DND-41 (cell line): ENCODE measurements around the gene PHACTR3.

ENCODE experiments used
- ATAC-seq: fragments of 200-7000 bp; cut with Tn5 transposase; 3 replicates; pipeline ENCODE4 v1.9.1; 2021; ENCODE audit warnings: low read depth; ENCODE audit not compliant: insufficient read depth
- DNase-seq: peaks from one replicate; pipeline ENCODE4 v3.0.0-alpha.2; 2020
- H2AFZ ChIP-seq: 2 replicates; pipeline ENCODE4 v1.6.0; 2012; ENCODE audit warnings: low read depth, low read length
- H3K27ac ChIP-seq: 2 replicates; pipeline ENCODE4 v1.5.1; 2012; ENCODE audit warnings: low read length, inconsistent platforms
- H3K27me3 ChIP-seq: fragments of 200-600 bp; sonication (generic); 2 replicates; pipeline ENCODE4 v1.6.0; 2012; ENCODE audit warnings: low read length, mild to moderate bottlenecking, inconsistent platforms; ENCODE audit not compliant: insufficient read depth, poor library complexity
- H3K36me3 ChIP-seq: 2 replicates; pipeline ENCODE4 v1.5.1; 2012; ENCODE audit warnings: low read length, inconsistent platforms; ENCODE audit not compliant: insufficient read depth
- H3K4me1 ChIP-seq: 2 replicates; pipeline ENCODE4 v1.5.1; 2012; ENCODE audit warnings: mild to moderate bottlenecking, low read length; ENCODE audit not compliant: insufficient read depth
- H3K4me2 ChIP-seq: 2 replicates; pipeline ENCODE4 v1.6.0; 2012; ENCODE audit warnings: mild to moderate bottlenecking, moderate library complexity, low read length, inconsistent platforms; ENCODE audit not compliant: insufficient read depth
- H3K4me3 ChIP-seq, 2 experiments: fragments of 200-600 bp in 1 of 2; shearing (Covaris generic) in 1 of 2; 2 replicates each; pipeline ENCODE4 v1.5.1; 2012 to 2016; ENCODE audit warnings: inconsistent platforms in 2 of 2, low read length in 2 of 2, mild to moderate bottlenecking in 2 of 2, low read depth in 1 of 2, moderate library complexity in 1 of 2
- H3K79me2 ChIP-seq: 2 replicates; pipeline ENCODE4 v1.6.0; 2012; ENCODE audit warnings: low read length, inconsistent platforms; ENCODE audit not compliant: insufficient read depth
- H3K9ac ChIP-seq: 2 replicates; pipeline ENCODE4 v1.6.0; 2012; ENCODE audit warnings: low read depth, mild to moderate bottlenecking, inconsistent platforms, low read length, moderate library complexity
- H3K9me3 ChIP-seq: 2 replicates; pipeline ENCODE4 v1.5.1; 2012; ENCODE audit warnings: low read length, moderate library complexity, mild to moderate bottlenecking, inconsistent platforms; ENCODE audit not compliant: insufficient read depth, severe bottlenecking
- H4K20me1 ChIP-seq: 2 replicates; pipeline ENCODE4 v1.6.0; 2012; ENCODE audit warnings: low read length; ENCODE audit not compliant: insufficient read depth
- CTCF ChIP-seq: IDR thresholded peaks from 2 replicates; pipeline ENCODE4 v1.5.1; 2012; ENCODE audit warnings: borderline replicate concordance, low read length, moderate library complexity, mild to moderate bottlenecking; ENCODE audit not compliant: poor library complexity, severe bottlenecking; ENCODE audit errors: extremely low read depth
- EZH2 ChIP-seq: IDR thresholded peaks from 3 replicates; pipeline ENCODE4 v1.6.1; 2012; ENCODE audit warnings: borderline replicate concordance, low read depth, mild to moderate bottlenecking, moderate library complexity, low read length, inconsistent platforms; ENCODE audit not compliant: severe bottlenecking

PHACTR3 gene

GRCh38 chr20:59742351-59743095 is 138.2 kb downstream of the PHACTR3 start:
- ATAC-seq, result no peak
- H3K27ac ChIP-seq, result no peak overlapping the region
- H3K4me1 ChIP-seq, result no peaks in the 10 kb centered on the region
- no peak overlapping the region for H3K4me2 ChIP-seq
- H3K36me3 ChIP-seq, result no peaks in the 10 kb centered on the region
- no peak for DNase-seq
- no peaks in the 10 kb centered on the region for H3K79me2 ChIP-seq
- H2AFZ ChIP-seq, result no peak overlapping the region
- H3K9ac ChIP-seq, result no peak overlapping the region
- no peaks in the 10 kb centered on the region for H3K9me3 ChIP-seq
- H3K27me3 ChIP-seq, result peaks cover 8% of the 10 kb centered on the region
- TF ChIP-seq EZH2, result no peak
- H4K20me1 ChIP-seq, result peaks cover 14% of the 10 kb centered on the region; the same call in 1 of the 2 replicates
- H3K4me3 ChIP-seq, result no peak overlapping the region

- Histone ChIP-seq H3K4me1 (no peaks in the 10 kb centered on the region), H2AFZ (no peak overlapping the region), H3K79me2 (no peaks in the 10 kb centered on the region), H3K4me3 (no peak overlapping the region), H3K4me2 (no peak overlapping the region), H3K9ac (no peak overlapping the region), H3K27me3 (peaks cover 7% of the 10 kb centered on the region), H3K9me3 (no peaks in the 10 kb centered on the region), H3K27ac (no peak overlapping the region), H3K36me3 (no peaks in the 10 kb centered on the region), H4K20me1 (peaks cover 14% of the 10 kb centered on the region; the same call in 1 of the 2 replicates)
- no peak for ATAC-seq
- DNase-seq, result no peak
- TF ChIP-seq EZH2 (no peak), CTCF (no peak)
Measured at GRCh38 chr20:59743308-59743707, 139.0 kb downstream of the PHACTR3 start.

DNA sequence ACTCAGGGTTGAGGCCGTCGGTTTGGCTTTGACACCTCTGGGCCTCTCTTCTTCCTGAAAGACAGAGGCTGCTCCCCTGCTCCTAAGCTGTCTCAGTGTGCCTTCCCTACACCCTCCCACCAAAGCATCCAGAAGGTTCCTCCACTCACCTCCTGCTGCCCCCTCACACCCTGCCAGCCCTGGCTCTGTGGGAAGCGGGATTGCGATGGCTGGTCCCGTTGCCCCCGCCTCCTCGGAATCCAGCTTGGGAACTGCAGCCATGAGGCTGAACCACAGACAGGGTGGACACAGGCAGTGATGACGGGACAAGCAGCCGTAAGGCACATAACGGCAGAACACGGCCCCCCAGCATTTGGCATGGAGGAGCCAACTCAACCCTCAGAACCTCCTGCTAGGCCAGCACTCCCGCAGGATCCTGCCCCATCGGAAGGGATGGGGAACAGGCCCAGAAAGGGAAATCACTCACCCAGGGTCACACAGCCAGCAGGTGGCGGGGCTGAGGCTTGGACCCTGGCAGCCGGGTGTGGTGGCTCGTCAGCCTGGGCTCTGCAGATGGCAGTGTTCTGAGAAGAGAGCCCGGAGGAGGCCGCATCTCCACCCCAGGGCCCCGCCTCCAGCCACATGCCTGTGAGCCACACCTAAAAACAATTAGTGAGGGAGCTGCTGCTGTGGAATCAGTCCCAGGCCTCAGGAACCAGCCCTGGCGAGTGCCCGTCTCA is 139.6 kb downstream of the PHACTR3 start:
- H3K36me3 ChIP-seq, result no peaks in the 10 kb centered on the region
- no peak overlapping the region for H2AFZ ChIP-seq
- H3K4me3 ChIP-seq, result no peak overlapping the region
- DNase-seq (peak; percentile 13), ATAC-seq (peak; percentile 49; the same call in 1 of the 3 replicates)
- no peaks in the 10 kb centered on the region for H3K9me3 ChIP-seq
- no peak overlapping the region for H3K27ac ChIP-seq
- peaks cover 10% of the 10 kb centered on the region for H3K27me3 ChIP-seq
- H3K4me1 ChIP-seq, result no peaks in the 10 kb centered on the region
- H3K4me2 ChIP-seq, result no peak overlapping the region
- H3K79me2 ChIP-seq, result no peaks in the 10 kb centered on the region
- H4K20me1 ChIP-seq, result peaks cover 14% of the 10 kb centered on the region; the same call in 1 of the 2 replicates
- TF ChIP-seq CTCF, result peak; percentile 38
- TF ChIP-seq EZH2, result no peak
- no peak overlapping the region for H3K9ac ChIP-seq

DNA sequence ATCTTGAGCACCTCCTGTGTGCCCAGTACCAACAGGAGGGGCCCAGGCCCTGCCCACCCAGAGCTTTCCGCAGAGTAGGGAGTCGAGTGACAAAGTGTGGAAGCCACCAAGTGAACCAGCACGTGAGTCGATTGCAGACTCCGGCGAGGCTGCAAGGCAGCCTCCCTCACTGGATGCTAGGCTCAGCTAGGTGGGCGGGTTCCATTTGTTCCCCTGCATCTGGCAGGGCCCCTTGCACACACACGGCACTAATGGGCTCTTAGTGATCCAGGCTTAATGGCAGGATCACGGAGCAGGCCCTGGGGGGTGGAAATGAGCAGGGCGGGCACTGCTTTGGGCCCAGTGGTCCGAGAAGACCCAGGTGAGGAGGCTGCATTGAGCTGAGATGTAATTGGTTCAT is 140.4 kb downstream of the PHACTR3 start:
- H3K4me1 ChIP-seq, result no peaks in the 10 kb centered on the region
- H4K20me1 ChIP-seq, result peaks cover 14% of the 10 kb centered on the region; the same call in 1 of the 2 replicates
- peaks cover 15% of the 10 kb centered on the region for H3K27me3 ChIP-seq
- H2AFZ ChIP-seq, result no peak overlapping the region
- no peaks in the 10 kb centered on the region for H3K36me3 ChIP-seq
- no peak overlapping the region for H3K4me3 ChIP-seq
- DNase-seq (no peak), ATAC-seq (no peak)
- no peaks in the 10 kb centered on the region for H3K9me3 ChIP-seq
- H3K79me2 ChIP-seq, result no peaks in the 10 kb centered on the region
- H3K27ac ChIP-seq, result no peak overlapping the region
- no peak overlapping the region for H3K4me2 ChIP-seq
- TF ChIP-seq CTCF (no peak), EZH2 (no peak)
- no peak overlapping the region for H3K9ac ChIP-seq
